Measurements from ENCODE around the gene FAM227A.

- TF ChIP-seq CTCF (conservative IDR thresholded peaks at IDR 0.05; ENCODE audit: low read depth, low read length) = no peak
- TF ChIP-seq ELK1 (IDR thresholded peaks at IDR 0.05; ENCODE audit: borderline replicate concordance, low read depth, low read length) = no peak
- no peak for TF ChIP-seq MAFK (IDR thresholded peaks at IDR 0.05; ENCODE audit: low read depth, low read length)
- no peak for TF ChIP-seq POLR2A (IDR thresholded peaks at IDR 0.05; ENCODE audit: low read depth, low read length)
Observed at GRCh38 chr22:38694049-38694448, 37.9 kb upstream of the FAM227A start.

Data from IMR-90 (cell line).